GM23248 (cell line): Measurements from ENCODE around the gene TRAF3IP3. TPM values are rescaled to one million over a fixed set of nuclear protein-coding genes. Genes with fewer than 3 reads are reported as not detected.

Experiments used
- DNase-seq: peaks from one replicate; pipeline ENCODE4 v3.0.0-alpha.2; 2015
- H2AFZ ChIP-seq: fragments of 200-600 bp; sonication (generic); 2 replicates; pipeline ENCODE4 v1.6.1; 2016; ENCODE audit warnings: antibody characterized with exemption
- H3F3A ChIP-seq: fragments of 200-600 bp; sonication (generic); 2 replicates; pipeline ENCODE4 v1.6.1; 2016; ENCODE audit warnings: mild to moderate bottlenecking, antibody characterized with exemption, mixed run types; ENCODE audit not compliant: insufficient read depth
- H3K27ac ChIP-seq: fragments of 200-600 bp; sonication (generic); 2 replicates; pipeline ENCODE4 v1.5.1; 2016; ENCODE audit warnings: mild to moderate bottlenecking
- H3K27me3 ChIP-seq: fragments of 200-600 bp; sonication (generic); replicated peaks from 2 replicates; pipeline ENCODE4 v1.6.1; 2016; ENCODE audit warnings: mild to moderate bottlenecking; ENCODE audit not compliant: insufficient read depth
- H3K36me3 ChIP-seq: fragments of 200-600 bp; sonication (generic); 2 replicates; pipeline ENCODE4 v1.6.1; 2016; ENCODE audit warnings: low read depth, mild to moderate bottlenecking
- H3K4me1 ChIP-seq: fragments of 200-600 bp; sonication (generic); 2 replicates; pipeline ENCODE4 v1.6.1; 2016; ENCODE audit warnings: mild to moderate bottlenecking; ENCODE audit not compliant: insufficient read depth
- H3K4me2 ChIP-seq: fragments of 200-600 bp; sonication (generic); one replicate; pipeline ENCODE4 v1.6.1; 2016; ENCODE audit warnings: mild to moderate bottlenecking; ENCODE audit not compliant: unreplicated experiment
- H3K4me3 ChIP-seq: fragments of 200-600 bp; sonication (generic); 2 replicates; pipeline ENCODE4 v1.5.1; 2016; ENCODE audit warnings: mild to moderate bottlenecking
- H3K79me2 ChIP-seq: fragments of 200-600 bp; sonication (generic); 2 replicates; pipeline ENCODE4 v1.6.1; 2016; ENCODE audit warnings: mild to moderate bottlenecking; ENCODE audit not compliant: insufficient read depth
- H3K9ac ChIP-seq: fragments of 200-600 bp; sonication (generic); 2 replicates; pipeline ENCODE4 v1.6.1; 2016; ENCODE audit warnings: mild to moderate bottlenecking
- H3K9me2 ChIP-seq: fragments of 200-600 bp; sonication (generic); 2 replicates; pipeline ENCODE4 v1.6.1; 2016; ENCODE audit warnings: mixed run types, mild to moderate bottlenecking, moderate library complexity; ENCODE audit not compliant: insufficient read depth
- H3K9me3 ChIP-seq: fragments of 200-600 bp; sonication (generic); one replicate; pipeline ENCODE4 v1.6.1; 2017; ENCODE audit warnings: low read depth
- H4K20me1 ChIP-seq: fragments of 200-600 bp; sonication (generic); 2 replicates; pipeline ENCODE4 v1.6.0; 2016; ENCODE audit not compliant: insufficient read depth
- EZH2 ChIP-seq: fragments of 200-600 bp; sonication (generic); IDR thresholded peaks from 2 replicates; pipeline ENCODE4 v1.6.1; 2018; ENCODE audit warnings: antibody characterized with exemption, mild to moderate bottlenecking; ENCODE audit not compliant: insufficient read depth, poor library complexity, severe bottlenecking
- EZH2phosphoT487 ChIP-seq: fragments of 200-600 bp; sonication (generic); IDR thresholded peaks from 2 replicates; pipeline ENCODE4 v1.6.1; 2018; ENCODE audit warnings: antibody characterized with exemption, moderate library complexity, mild to moderate bottlenecking, low read depth; ENCODE audit not compliant: insufficient read depth
- WGBS, 2 experiments: methylation state at CpG; one replicate each; pipeline ENCODE4 v1.1.6; 2015 to 2017; ENCODE audit warnings: low lambda C conversion rate in 2 of 2, low coverage in 1 of 2; ENCODE audit errors: missing lambda C conversion rate in 2 of 2; 5-methylcytosine and 5-hydroxymethylcytosine counted together
- in situ Hi-C: fragments of 300-500 bp; cut with MboI; formaldehyde crosslinking; loops from 2 replicates; pipeline ENCODE4 v1.15.0; 2020
- polyA plus RNA-seq: library from polyadenylated mRNA; unstranded; fragments of >200 nt; fragmentation: Nextera tagmentation; extraction: Ambion mirVana; gene quantifications from 2 replicates; pipeline ENCODE4 v1.2.1, GENCODE V29; 2016
- total RNA-seq: library from RNA; depleted of rRNA; stranded (reverse); fragments of >200 nt; shearing (Covaris generic); gene quantifications from 2 replicates; pipeline ENCODE4 v1.2.3, GENCODE V29; 2014

TRAF3IP3 gene
- total and polyA plus RNA-seq, 2 experiments from 2014 or later: not detected

DNA sequence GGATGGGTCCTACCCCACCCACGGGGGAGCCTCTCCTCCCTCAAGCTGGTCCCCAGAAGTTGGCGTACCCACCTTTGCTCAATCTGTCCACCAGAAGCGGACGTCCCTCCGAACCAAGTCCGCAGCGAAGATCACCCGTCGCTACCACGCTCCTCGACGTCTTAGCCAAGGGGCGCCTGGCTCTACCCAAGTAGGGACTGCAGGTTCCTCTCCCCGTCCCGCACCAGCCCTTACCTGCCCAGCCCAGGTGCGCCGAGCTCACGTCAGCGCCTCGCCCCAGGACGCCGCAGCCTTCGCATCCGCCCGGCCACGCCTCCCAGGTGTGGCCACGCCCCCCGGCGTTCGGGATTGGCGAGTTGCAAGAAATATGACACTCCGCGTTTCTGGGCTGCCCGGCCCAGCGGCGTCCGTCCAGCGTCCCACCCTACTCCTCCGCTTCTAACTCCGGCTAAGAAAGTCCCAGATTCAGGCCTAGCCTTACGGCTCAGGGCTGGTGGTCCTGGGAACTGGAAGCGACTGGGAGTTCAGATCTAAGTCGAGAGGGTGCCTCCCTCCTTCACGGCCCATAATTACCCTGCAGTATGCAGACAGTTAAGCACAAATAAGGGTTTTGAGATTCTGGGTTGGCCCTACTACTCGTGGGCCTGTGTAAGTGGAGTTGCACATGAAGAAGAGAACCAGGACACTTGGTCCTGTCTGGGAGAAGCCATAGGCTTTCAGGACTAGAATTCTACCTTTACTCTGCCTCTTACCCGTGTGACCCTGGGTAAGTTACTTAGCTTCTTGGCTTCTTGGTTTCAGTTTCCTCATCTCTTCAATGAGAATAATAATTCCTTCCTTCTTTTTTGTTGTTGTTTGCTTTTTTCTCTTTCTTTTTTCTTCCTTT lies 50.3 kb downstream of the TRAF3IP3 start, which contains the start of gene IRF6:
Gene IRF6, minus strand, starts transcription at position 268 of the 886 bp plus-strand sequence. CDS start 4,729 bp downstream, outside the sequence.
- Histone ChIP-seq H3K4me2 (peak within 1 kb of the TSS; percentile 62), H3K27ac (peak within 1 kb of the TSS; percentile 45), H3K9ac (peak within 1 kb of the TSS; percentile 62), H3K27me3 (no peaks in the 10 kb centered on the region), H3K9me2 (no peaks in the 10 kb centered on the region), H3K79me2 (no peaks in the 10 kb centered on the region), H4K20me1 (no peaks in the 10 kb centered on the region), H3K4me1 (peaks cover 25% of the 10 kb centered on the region), H2AFZ (peak within 1 kb of the TSS; percentile 80), H3K9me3 (no peaks in the 10 kb centered on the region), H3K36me3 (no peaks in the 10 kb centered on the region), H3K4me3 (peak within 1 kb of the TSS; percentile 64), H3F3A (peaks cover 18% of the 10 kb centered on the region)
- in situ Hi-C loops: no loop called here
- TF ChIP-seq EZH2phosphoT487: no peak
- TF ChIP-seq EZH2: no peak
- WGBS, 2 experiments: 8 to 9% methylated on average over 46 of the region's 46 CpGs
- peak; percentile 78 for DNase-seq

- Histone ChIP-seq H3K27ac (peak overlapping the region; percentile 39), H3K9me3 (no peaks in the 10 kb centered on the region), H3K79me2 (no peaks in the 10 kb centered on the region), H3K27me3 (no peaks in the 10 kb centered on the region), H2AFZ (no peak overlapping the region), H3F3A (peaks cover 18% of the 10 kb centered on the region), H4K20me1 (no peaks in the 10 kb centered on the region), H3K4me2 (peak overlapping the region; percentile 27), H3K4me3 (no peak overlapping the region), H3K36me3 (no peaks in the 10 kb centered on the region), H3K4me1 (peaks cover 18% of the 10 kb centered on the region), H3K9me2 (no peaks in the 10 kb centered on the region), H3K9ac (no peak overlapping the region)
- DNase-seq: no peak
- in situ Hi-C loops: no loop called here
- 93 to 98% methylated on average over 4 of the region's 4 CpGs for WGBS, 2 experiments
- TF ChIP-seq EZH2 (no peak), EZH2phosphoT487 (no peak)
Measured at GRCh38 chr1:209807509-209807908, 51.7 kb downstream of the TRAF3IP3 start.

DNA sequence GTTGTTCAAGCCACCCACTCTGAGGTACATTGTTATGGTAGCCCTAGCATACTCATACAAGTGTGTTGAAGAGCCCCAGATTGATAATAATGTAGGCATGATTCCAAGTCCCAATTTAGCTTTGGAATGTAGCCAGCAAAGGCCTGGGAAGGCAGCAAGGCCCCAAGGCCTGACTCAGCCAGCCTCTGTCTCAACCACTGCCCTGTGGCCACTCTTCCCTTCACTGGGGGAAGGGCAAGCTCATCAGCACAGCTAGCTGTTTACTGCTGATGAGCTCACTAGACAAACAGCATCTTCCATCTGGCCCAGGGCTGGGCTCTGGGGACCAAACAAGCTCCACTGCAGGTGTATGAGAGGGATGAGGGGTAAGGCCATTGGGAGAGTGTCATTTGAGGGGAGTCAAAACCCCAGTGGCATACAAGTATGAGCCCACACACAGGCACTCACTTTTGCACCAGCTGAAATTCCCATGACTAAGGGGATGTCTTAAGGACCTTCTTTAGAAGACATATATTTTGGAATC lies 52.3 kb downstream of the TRAF3IP3 start:
- Histone ChIP-seq H3K27me3 (no peaks in the 10 kb centered on the region), H3K9me3 (no peaks in the 10 kb centered on the region), H3K27ac (peak overlapping the region; percentile 39; the same call in 1 of the 2 replicates), H3K9ac (no peak overlapping the region), H3K79me2 (no peaks in the 10 kb centered on the region), H3K4me3 (no peak overlapping the region), H2AFZ (no peak overlapping the region), H3F3A (peaks cover 18% of the 10 kb centered on the region), H3K9me2 (no peaks in the 10 kb centered on the region), H3K4me1 (peaks cover 18% of the 10 kb centered on the region), H3K4me2 (peak overlapping the region; percentile 27), H3K36me3 (no peaks in the 10 kb centered on the region), H4K20me1 (no peaks in the 10 kb centered on the region)
- in situ Hi-C loops: no loop called here
- DNase-seq: peak; percentile 97
- no peak for TF ChIP-seq EZH2phosphoT487
- no peak for TF ChIP-seq EZH2

DNA sequence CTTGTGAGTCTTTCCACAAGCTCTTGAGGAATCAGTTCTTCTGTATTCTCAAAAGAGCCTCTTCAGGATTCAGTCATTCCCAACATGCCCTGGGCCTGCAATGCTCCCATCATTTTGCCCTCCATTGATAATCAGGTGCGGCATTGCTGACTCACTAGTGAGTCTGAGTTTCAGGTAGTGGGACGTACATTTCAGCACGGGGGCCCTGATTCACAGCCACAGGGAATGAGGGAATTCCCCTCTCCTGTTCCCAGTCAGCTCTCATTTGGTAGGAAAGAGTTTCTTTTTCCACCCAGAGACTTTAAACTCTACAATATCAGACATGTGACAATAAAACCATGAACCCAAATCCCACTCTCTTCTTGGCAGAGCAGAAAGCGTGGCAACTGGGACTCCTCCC lies 53.8 kb downstream of the TRAF3IP3 start:
- H4K20me1 ChIP-seq: no peaks in the 10 kb centered on the region
- H3K4me3 ChIP-seq: no peak overlapping the region
- no peaks in the 10 kb centered on the region for H3K9me3 ChIP-seq
- H3K4me1 ChIP-seq: peaks cover 18% of the 10 kb centered on the region
- in situ Hi-C loops: no loop called here
- H3K27ac ChIP-seq: no peak overlapping the region
- H3K9ac ChIP-seq: no peak overlapping the region
- H3K27me3 ChIP-seq: no peaks in the 10 kb centered on the region
- no peak for DNase-seq
- H3F3A ChIP-seq: peaks cover 18% of the 10 kb centered on the region
- TF ChIP-seq EZH2phosphoT487 (no peak), EZH2 (no peak)
- no peaks in the 10 kb centered on the region for H3K9me2 ChIP-seq
- H3K79me2 ChIP-seq: no peaks in the 10 kb centered on the region
- H2AFZ ChIP-seq: no peak overlapping the region
- no peaks in the 10 kb centered on the region for H3K36me3 ChIP-seq
- WGBS, 2 experiments: 83 to 87% methylated on average over 4 of the region's 4 CpGs
- no peak overlapping the region for H3K4me2 ChIP-seq
